Tibial artery (tissue), 4 donors: ENCODE data around the gene BMPER.

ENCODE experiments used
- DNase-seq, 2 donors: peaks; one replicate each; pipeline ENCODE4 v3.0.0-alpha.2; 2019
- H3K27ac ChIP-seq, 2 donors: fragments of 200-600 bp; sonication (generic) in 1 of 2; 1 replicate in 1 of 2; 2 replicates in 1 of 2; pipeline ENCODE4 v1.5.1; 2018 to 2019; ENCODE audit warnings: mild to moderate bottlenecking in 1 of 2
- H3K27me3 ChIP-seq, 2 donors: fragments of 200-600 bp; sonication (generic) in 1 of 2; one replicate each; pipeline versions ENCODE4 v1.5.1 to v1.6.0; 2016 to 2019
- H3K36me3 ChIP-seq, 3 donors: fragments of 200-600 bp; sonication (generic) in 2 of 3; one replicate each; pipeline ENCODE4 v1.5.1; 2016 to 2019; ENCODE audit warnings: mild to moderate bottlenecking in 2 of 3
- H3K4me1 ChIP-seq, 4 donors: fragments of 200-600 bp; sonication (generic) in 2 of 4; 1 replicate in 3 of 4; 2 replicates in 1 of 4; pipeline ENCODE4 v1.5.1; 2016 to 2019
- H3K4me3 ChIP-seq, 2 donors: fragments of 200-600 bp; sonication (generic) in 1 of 2; 1 replicate in 1 of 2; 2 replicates in 1 of 2; pipeline ENCODE4 v1.5.1; 2018 to 2019; ENCODE audit warnings: mild to moderate bottlenecking in 2 of 2
- H3K9me3 ChIP-seq, 3 donors: fragments of 200-600 bp; sonication (generic) in 1 of 3; one replicate each; pipeline ENCODE4 v1.5.1; 2016 to 2019
- CTCF ChIP-seq, 2 experiments: fragments of 200-600 bp in 1 of 2; fragments of 450-650 bp in 1 of 2; IDR thresholded peaks; one replicate each; pipeline ENCODE4 v1.5.1; 2017 to 2019; ENCODE audit warnings: antibody characterized with exemption in 2 of 2, mild to moderate bottlenecking in 1 of 2, moderate library complexity in 1 of 2
- intact Hi-C: fragments of 100-400 bp; cut with DNase I; formaldehyde crosslinking; loops from one replicate; pipeline ENCODE4 v1.15.0; 2023; ENCODE audit warnings: low total_unique reads

BMPER gene

DNA sequence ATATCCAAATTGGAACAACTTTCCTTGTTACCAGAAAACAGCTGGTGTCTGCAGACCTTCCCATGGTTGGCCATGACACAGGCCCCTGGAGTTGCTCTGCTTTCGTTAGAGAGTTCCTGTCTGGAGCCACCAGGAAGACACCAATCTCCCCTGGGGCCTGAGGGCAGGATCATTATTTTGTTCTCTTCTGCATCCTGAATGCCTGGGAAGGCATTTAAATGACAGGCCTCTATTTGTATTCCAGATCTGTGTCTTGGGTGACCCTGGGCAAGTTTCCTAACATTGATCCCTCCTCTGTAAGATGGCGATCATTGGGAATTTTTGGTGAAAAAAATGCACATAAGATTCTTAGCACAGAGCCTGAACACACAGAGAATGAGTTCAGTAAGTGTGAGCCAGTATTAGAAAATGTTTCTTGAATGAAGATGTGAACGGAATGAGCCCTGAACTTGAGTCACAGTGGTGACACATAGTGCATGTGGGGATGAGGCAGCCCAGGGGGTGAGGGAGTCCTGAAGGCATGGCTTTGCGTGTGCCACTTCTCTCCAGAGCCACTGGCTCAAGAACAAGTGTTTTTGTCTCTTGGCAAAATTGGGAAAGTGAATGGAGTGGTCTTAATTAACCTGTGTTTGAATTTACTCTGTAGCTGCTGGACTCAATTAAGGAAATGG is 28.4 kb downstream of the BMPER start:
- DNase-seq: no peak
- TF ChIP-seq CTCF (IDR thresholded peaks at IDR 0.05): no peak
- Histone ChIP-seq H3K27me3 (no peaks in the 10 kb centered on the region), H3K4me1 (peaks cover 0 to 8% (median 2%) of the 10 kb centered on the region in 4 donors), H3K4me3 (no peak overlapping the region), H3K36me3 (no peaks in the 10 kb centered on the region), H3K27ac (no peak overlapping the region), H3K9me3 (no peaks in the 10 kb centered on the region)
- intact Hi-C loops: loop anchor here (2.0 kb wide), 1 partner anchor 179 kb away; no protein-coding TSS in a partner anchor

DNA sequence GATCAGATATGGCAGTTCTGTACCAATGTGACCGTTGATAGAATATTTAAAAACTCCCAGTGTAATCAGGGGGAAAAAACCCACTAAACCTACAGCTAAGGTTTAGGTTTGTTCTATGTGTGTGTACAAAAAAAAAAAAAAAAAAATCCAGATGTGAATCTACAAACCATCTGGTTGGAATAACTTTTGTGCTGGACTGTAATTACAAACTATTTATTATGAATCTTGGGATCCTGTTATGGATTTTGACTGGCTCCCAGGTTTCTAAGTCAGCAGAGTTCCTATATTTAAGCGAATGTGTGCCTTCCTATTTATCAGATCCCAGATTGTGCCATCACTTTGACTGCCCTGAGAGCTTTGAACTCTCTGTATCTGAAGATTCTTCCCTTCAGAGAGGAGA is 29.1 kb downstream of the BMPER start:
- H3K4me3 ChIP-seq: no peak overlapping the region
- TF ChIP-seq CTCF (IDR thresholded peaks at IDR 0.05): no peak
- no peaks in the 10 kb centered on the region for H3K9me3 ChIP-seq
- no peak for DNase-seq
- H3K27ac ChIP-seq: no peak overlapping the region
- H3K36me3 ChIP-seq: no peaks in the 10 kb centered on the region
- intact Hi-C loops: no loop called here
- H3K4me1 ChIP-seq: peaks cover 0 to 8% (median 2%) of the 10 kb centered on the region in 4 donors
- H3K27me3 ChIP-seq: no peaks in the 10 kb centered on the region

GRCh38 chr7:33936503-33936902 is 31.2 kb downstream of the BMPER start:
- intact Hi-C loops: no loop called here
- H3K27ac ChIP-seq: no peak overlapping the region
- no peak for TF ChIP-seq CTCF (IDR thresholded peaks at IDR 0.05)
- no peaks in the 10 kb centered on the region for H3K36me3 ChIP-seq
- H3K4me1 ChIP-seq: peaks cover 0 to 8% (median 2%) of the 10 kb centered on the region in 4 donors
- no peaks in the 10 kb centered on the region for H3K27me3 ChIP-seq
- H3K4me3 ChIP-seq: no peak overlapping the region
- no peak for DNase-seq
- H3K9me3 ChIP-seq: no peaks in the 10 kb centered on the region

DNA sequence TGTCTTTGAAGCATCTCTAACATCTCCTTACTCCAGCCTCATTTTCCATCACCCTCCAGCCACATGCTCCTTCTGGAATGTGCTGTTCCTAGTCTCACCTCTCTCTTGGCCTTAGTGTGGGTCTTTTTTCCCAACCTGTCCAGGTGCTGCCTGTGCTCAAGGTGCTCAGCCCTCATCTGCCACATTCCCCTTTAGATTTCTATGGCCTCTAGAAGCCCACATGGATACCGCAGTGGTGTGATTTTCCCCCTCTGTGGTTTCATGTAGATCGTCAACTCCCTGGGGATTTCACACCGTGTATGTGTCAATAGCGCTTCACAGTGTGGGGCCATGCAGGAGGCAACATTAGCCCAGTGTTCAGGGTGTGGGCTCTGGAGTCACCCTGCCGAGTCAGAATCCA is 32.5 kb downstream of the BMPER start:
- Histone ChIP-seq H3K36me3 (no peaks in the 10 kb centered on the region), H3K4me3 (no peak overlapping the region), H3K4me1 (peaks cover 0 to 8% (median 2%) of the 10 kb centered on the region in 4 donors), H3K27me3 (no peaks in the 10 kb centered on the region), H3K27ac (no peak overlapping the region), H3K9me3 (no peaks in the 10 kb centered on the region)
- intact Hi-C loops: no loop called here
- TF ChIP-seq CTCF (IDR thresholded peaks at IDR 0.05): no peak
- no peak for DNase-seq

- Histone ChIP-seq H3K4me3 (no peak overlapping the region), H3K4me1 (no peaks in the 10 kb centered on the region), H3K9me3 (no peaks in the 10 kb centered on the region), H3K27me3 (no peaks in the 10 kb centered on the region), H3K27ac (no peak overlapping the region), H3K36me3 (no peaks in the 10 kb centered on the region)
- intact Hi-C loops: no loop called here
- no peak for DNase-seq
- TF ChIP-seq CTCF (IDR thresholded peaks at IDR 0.05): no peak
These were observed 33.8 kb downstream of the BMPER start for GRCh38 chr7:33939121-33939520.

GRCh38 chr7:33940503-33940902 is 35.2 kb downstream of the BMPER start:
- Histone ChIP-seq H3K27ac (no peak overlapping the region), H3K4me3 (no peak overlapping the region), H3K9me3 (no peaks in the 10 kb centered on the region), H3K4me1 (no peaks in the 10 kb centered on the region), H3K27me3 (no peaks in the 10 kb centered on the region), H3K36me3 (no peaks in the 10 kb centered on the region)
- no peak for TF ChIP-seq CTCF (IDR thresholded peaks at IDR 0.05)
- intact Hi-C loops: no loop called here
- no peak for DNase-seq
